Lower lobe of right lung (tissue), 2 donors: ENCODE measurements around the gene SSU72. TPM values are rescaled to one million over a fixed set of nuclear protein-coding genes. Genes with fewer than 3 reads are reported as not detected.

Source experiments
- ATAC-seq, 2 donors: fragments of 200-7000 bp; cut with Tn5 transposase; one replicate each; pipeline ENCODE4 v1.9.1; 2020 to 2022; ENCODE audit warnings: mild to moderate bottlenecking in 2 of 2, moderate library complexity in 2 of 2
- DNase-seq: peaks from one replicate; pipeline ENCODE4 v3.0.0-alpha.2; 2020
- H3K27ac ChIP-seq: fragments of 200-600 bp; one replicate; pipeline ENCODE4 v1.8.0; 2022
- H3K27me3 ChIP-seq: fragments of 200-600 bp; one replicate; pipeline ENCODE4 v1.8.0; 2022; ENCODE audit warnings: low read depth
- H3K36me3 ChIP-seq: fragments of 200-600 bp; one replicate; pipeline ENCODE4 v1.8.0; 2022; ENCODE audit warnings: mild to moderate bottlenecking
- H3K4me1 ChIP-seq: fragments of 200-600 bp; one replicate; pipeline ENCODE4 v1.8.0; 2022
- H3K4me3 ChIP-seq: fragments of 200-600 bp; one replicate; pipeline ENCODE4 v1.8.0; 2022; ENCODE audit warnings: mild to moderate bottlenecking
- H3K9me3 ChIP-seq: fragments of 200-600 bp; one replicate; pipeline ENCODE4 v1.8.0; 2022
- CTCF ChIP-seq: fragments of 200-600 bp; IDR thresholded peaks from one replicate; pipeline ENCODE4 v1.8.0; 2022; ENCODE audit warnings: antibody characterized with exemption, mild to moderate bottlenecking
- intact Hi-C: fragments of 100-400 bp; cut with DNase I; formaldehyde crosslinking; loops from one replicate; pipeline ENCODE4 v1.11.0; 2022
- total RNA-seq: library from RNA; stranded (reverse); fragmentation: NEBNext Ultra II Directional; extraction: Animal tissue kit (Norgen Biotek cat#: 25700); gene quantifications from one replicate; pipeline ENCODE4 v1.2.1, GENCODE V29; 2021
- donor health status: DM: no; HTN: yes; CAD: no; lungs with severe emphysema.

Gene SSU72
- total RNA-seq, 1 donor from 2014 or later: 123 TPM

- no peak for ATAC-seq
- H3K27me3 ChIP-seq: no peaks in the 10 kb centered on the region
- no peaks in the 10 kb centered on the region for H3K9me3 ChIP-seq
- no peak for DNase-seq
- no peak for TF ChIP-seq CTCF
- no peak overlapping the region for H3K27ac ChIP-seq
- intact Hi-C loops: no loop called here
- peaks cover 11% of the 10 kb centered on the region for H3K4me1 ChIP-seq
- no peaks in the 10 kb centered on the region for H3K36me3 ChIP-seq
- no peak overlapping the region for H3K4me3 ChIP-seq
Observed at GRCh38 chr1:1578371-1578940, 3.8 kb upstream of the SSU72 start.

GRCh38 chr1:1577367-1578011 lies 2.8 kb upstream of the SSU72 start:
- no peaks in the 10 kb centered on the region for H3K36me3 ChIP-seq
- peaks cover 20% of the 10 kb centered on the region for H3K4me1 ChIP-seq
- no peak overlapping the region for H3K27ac ChIP-seq
- DNase-seq (no peak), ATAC-seq (no peak)
- TF ChIP-seq CTCF: no peak
- no peaks in the 10 kb centered on the region for H3K27me3 ChIP-seq
- H3K4me3 ChIP-seq: no peak overlapping the region
- no peaks in the 10 kb centered on the region for H3K9me3 ChIP-seq
- intact Hi-C loops: no loop called here

GRCh38 chr1:1573843-1574720 lies 581 bp downstream of the SSU72 start:
- Histone ChIP-seq H3K4me1 (peaks cover 41% of the 10 kb centered on the region), H3K27me3 (no peaks in the 10 kb centered on the region), H3K27ac (peak overlapping the region; percentile 100), H3K36me3 (peaks cover 9% of the 10 kb centered on the region), H3K9me3 (no peaks in the 10 kb centered on the region), H3K4me3 (peak overlapping the region; percentile 89)
- DNase-seq (peak; percentile 72), ATAC-seq (peak; percentile 81 to 82)
- intact Hi-C loops: no loop called here
- no peak for TF ChIP-seq CTCF

- Histone ChIP-seq H3K4me1 (peaks cover 57% of the 10 kb centered on the region), H3K27me3 (no peaks in the 10 kb centered on the region), H3K27ac (no peak overlapping the region), H3K9me3 (no peaks in the 10 kb centered on the region), H3K36me3 (peaks cover 27% of the 10 kb centered on the region), H3K4me3 (no peak overlapping the region)
- TF ChIP-seq CTCF: no peak
- intact Hi-C loops: no loop called here
- no peak for DNase-seq
- no peak for ATAC-seq
Observed at GRCh38 chr1:1569341-1569740, 5.3 kb downstream of the SSU72 start.

GRCh38 chr1:1567891-1568291 lies 6.8 kb downstream of the SSU72 start:
- no peak for TF ChIP-seq CTCF
- H3K4me1 ChIP-seq: peaks cover 50% of the 10 kb centered on the region
- H3K27ac ChIP-seq: no peak overlapping the region
- H3K36me3 ChIP-seq: peaks cover 41% of the 10 kb centered on the region
- intact Hi-C loops: no loop called here
- H3K4me3 ChIP-seq: no peak overlapping the region
- no peaks in the 10 kb centered on the region for H3K9me3 ChIP-seq
- H3K27me3 ChIP-seq: no peaks in the 10 kb centered on the region
- no peak for ATAC-seq
- DNase-seq: no peak
